Activated T-cell treated with anti-CD3 and anti-CD28 coated beads, Interleukin-2, amount 50 U/mL, for 4 hours (primary cell): ENCODE results near the gene LATS1. TPM values are rescaled to one million over a fixed set of nuclear protein-coding genes. Genes with fewer than 3 reads are reported as not detected.
A peak's percentile ranks its signal among the peaks of the same experiment; 100 is the strongest.

Experiments used
- ATAC-seq, 2 donors: fragments of 200-7000 bp; cut with Tn5 transposase; one replicate each; pipeline ENCODE4 v1.10.0; 2021
- DNase-seq: peaks from one replicate; pipeline ENCODE4 v3.0.0-alpha.2; 2020
- H3K27me3 Mint-ChIP-seq: one replicate; pipeline ENCODE4 v1.8.0; 2021; ENCODE audit warnings: low read depth, mixed read lengths
- H3K36me3 Mint-ChIP-seq: one replicate; pipeline ENCODE4 v1.8.0; 2022; ENCODE audit warnings: mixed read lengths; ENCODE audit not compliant: insufficient read depth
- H3K4me1 Mint-ChIP-seq: one replicate; pipeline ENCODE4 v1.8.0; 2021; ENCODE audit warnings: low read depth, mixed read lengths
- H3K4me3 Mint-ChIP-seq: one replicate; pipeline ENCODE4 v1.8.0; 2021; ENCODE audit warnings: mild to moderate bottlenecking, moderate library complexity, mixed read lengths
- H3K9me3 Mint-ChIP-seq: one replicate; pipeline ENCODE4 v1.8.0; 2021; ENCODE audit warnings: mixed read lengths
- total RNA-seq, 3 donors: library from RNA; stranded (reverse); gene quantifications; one replicate each; pipeline ENCODE4 v1.2.1, GENCODE V29; 2021

LATS1 gene
- total RNA-seq, 3 donors from 2014 or later: 29.7 to 35.5 (median 35.3) TPM

DNA sequence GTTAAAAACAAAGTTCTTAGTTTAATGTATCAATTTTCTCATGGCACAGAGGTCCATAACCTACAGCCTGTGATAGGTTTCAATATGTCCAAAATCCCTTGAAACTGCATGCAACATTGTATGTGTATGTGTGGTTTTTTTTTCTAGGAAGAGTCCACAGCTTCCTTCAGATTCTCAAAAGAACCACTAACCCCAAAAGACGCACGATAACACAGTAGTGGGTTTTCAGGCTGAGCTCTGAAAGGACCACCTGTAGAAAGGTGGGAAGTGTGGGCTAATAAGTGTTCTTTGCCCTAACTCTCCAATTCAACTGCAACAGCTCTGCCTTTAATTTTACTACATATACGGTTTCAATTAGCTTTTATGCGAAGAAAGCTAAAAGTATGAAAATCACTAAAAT is 57.9 kb downstream of the LATS1 start:
- H3K36me3 Mint-ChIP-seq: peaks cover 23% of the 10 kb centered on the region

GRCh38 chr6:149657441-149657840 is 60.5 kb downstream of the LATS1 start:
- DNase-seq (no peak), ATAC-seq (no peak)
- Mint-ChIP-seq H3K4me1 (no peaks in the 10 kb centered on the region), H3K4me3 (no peak overlapping the region), H3K9me3 (no peaks in the 10 kb centered on the region), H3K27me3 (no peaks in the 10 kb centered on the region), H3K36me3 (peaks cover 14% of the 10 kb centered on the region)

More for the DNA sequence above, 57.9 kb downstream of the LATS1 start:
- H3K4me3 Mint-ChIP-seq: no peak overlapping the region
- ATAC-seq (no peak), DNase-seq (no peak)
- no peaks in the 10 kb centered on the region for H3K4me1 Mint-ChIP-seq
- no peaks in the 10 kb centered on the region for H3K9me3 Mint-ChIP-seq
- H3K27me3 Mint-ChIP-seq: no peaks in the 10 kb centered on the region

- ATAC-seq (no peak), DNase-seq (no peak)
- peaks cover 16% of the 10 kb centered on the region for H3K4me1 Mint-ChIP-seq
- H3K27me3 Mint-ChIP-seq: no peaks in the 10 kb centered on the region
- no peaks in the 10 kb centered on the region for H3K9me3 Mint-ChIP-seq
- H3K4me3 Mint-ChIP-seq: no peak overlapping the region
- no peaks in the 10 kb centered on the region for H3K36me3 Mint-ChIP-seq
Measured at GRCh38 chr6:149651056-149651455, 66.8 kb downstream of the LATS1 start.

DNA sequence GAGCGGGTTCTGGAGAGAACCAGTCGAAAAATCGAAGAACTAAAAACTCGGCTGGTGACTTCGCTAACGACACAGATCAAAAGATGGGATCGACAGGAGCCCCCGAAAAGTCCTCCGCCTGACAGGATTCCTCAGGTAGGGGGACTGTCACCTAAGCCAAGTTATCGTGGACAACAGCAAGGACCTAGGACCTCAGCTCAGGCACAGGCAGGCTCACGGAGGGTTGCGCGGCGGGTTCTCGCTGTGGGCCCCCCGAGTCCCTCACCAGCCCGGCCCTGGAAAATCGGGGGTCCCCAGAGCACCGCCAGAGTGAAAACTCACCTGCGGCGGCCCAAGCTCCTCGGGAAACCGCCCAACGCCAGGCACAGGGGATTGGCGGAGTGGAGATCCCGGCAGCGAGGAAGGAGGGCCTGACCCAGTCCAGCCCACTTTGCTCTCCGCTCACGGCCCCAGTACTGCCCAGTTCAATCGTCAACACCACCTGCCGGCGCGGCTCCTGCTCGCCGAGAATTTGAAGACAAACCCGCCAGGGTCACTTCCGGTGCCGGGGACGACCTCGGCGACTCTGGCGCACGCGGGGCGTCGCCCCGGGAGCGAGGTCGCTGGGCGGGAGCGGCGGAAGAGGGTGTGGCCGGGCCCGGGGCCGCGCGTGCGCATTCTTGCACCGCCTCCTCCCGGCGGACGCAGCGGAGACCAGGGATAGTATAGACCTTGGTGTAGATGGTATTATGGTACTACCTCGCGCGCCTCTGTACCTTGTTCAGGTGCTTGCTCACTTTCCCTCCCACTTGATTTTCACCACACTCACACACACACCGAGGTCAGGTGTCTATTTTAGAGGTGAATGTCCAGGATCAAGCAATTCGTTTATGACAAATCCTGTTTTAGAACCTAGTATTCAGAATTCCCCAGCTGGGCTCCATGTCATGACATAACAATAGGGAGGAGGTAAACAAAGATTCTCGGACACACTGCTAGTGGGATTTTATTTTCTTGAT is 69.5 kb downstream of the LATS1 start, which contains the start of gene KATNA1:
Gene KATNA1 (minus strand): TSS at position 567 of the 998 bp plus-strand sequence. CDS start 10,167 bp downstream, outside the sequence.
- Mint-ChIP-seq H3K4me3 (peak within 1 kb of the TSS; percentile 93), H3K9me3 (no peaks in the 10 kb centered on the region), H3K4me1 (peaks cover 28% of the 10 kb centered on the region), H3K27me3 (no peaks in the 10 kb centered on the region), H3K36me3 (no peaks in the 10 kb centered on the region)
- ATAC-seq (peak; percentile 97), DNase-seq (peak; percentile 83)

GRCh38 chr6:149646599-149646998 is 71.3 kb downstream of the LATS1 start:
- Mint-ChIP-seq H3K9me3 (no peaks in the 10 kb centered on the region), H3K4me3 (no peak overlapping the region), H3K36me3 (no peaks in the 10 kb centered on the region), H3K4me1 (peaks cover 33% of the 10 kb centered on the region), H3K27me3 (no peaks in the 10 kb centered on the region)
- ATAC-seq (no peak), DNase-seq (no peak)

- H3K4me1 Mint-ChIP-seq: peaks cover 31% of the 10 kb centered on the region
- ATAC-seq: no peak
- DNase-seq: no peak
- peaks cover 7% of the 10 kb centered on the region for H3K36me3 Mint-ChIP-seq
- no peak overlapping the region for H3K4me3 Mint-ChIP-seq
- no peaks in the 10 kb centered on the region for H3K27me3 Mint-ChIP-seq
- no peaks in the 10 kb centered on the region for H3K9me3 Mint-ChIP-seq
Measured at GRCh38 chr6:149642829-149643580, 74.9 kb downstream of the LATS1 start.

GRCh38 chr6:149636124-149636523 is 81.8 kb downstream of the LATS1 start:
- no peak overlapping the region for H3K4me3 Mint-ChIP-seq

DNA sequence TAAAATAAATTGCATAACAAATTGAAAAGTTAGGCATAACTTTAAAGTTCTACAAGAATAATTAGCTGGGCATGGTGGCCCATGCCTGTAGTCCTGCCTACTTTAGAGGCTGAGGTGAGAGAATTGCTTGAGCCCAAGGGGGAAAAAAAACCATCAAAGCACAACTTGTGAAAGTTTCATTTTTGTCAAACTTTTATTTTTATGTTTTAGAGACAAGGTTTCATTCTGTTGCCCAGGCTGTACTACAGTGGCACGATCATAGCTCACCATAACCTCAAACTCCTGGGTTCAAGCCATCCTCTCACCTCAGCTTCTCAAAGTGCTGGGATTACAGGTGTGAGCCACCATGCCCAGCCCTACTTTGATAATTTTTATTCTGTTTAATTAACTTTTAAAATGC is 83.6 kb downstream of the LATS1 start:
- Mint-ChIP-seq H3K36me3 (peaks cover 11% of the 10 kb centered on the region), H3K4me3 (no peak overlapping the region), H3K27me3 (no peaks in the 10 kb centered on the region), H3K4me1 (peaks cover under 1% of the 10 kb centered on the region), H3K9me3 (no peaks in the 10 kb centered on the region)
- no peak for DNase-seq
- no peak for ATAC-seq

More at GRCh38 chr6:149636124-149636523, 81.8 kb downstream of the LATS1 start:
- no peak for DNase-seq
- peaks cover 11% of the 10 kb centered on the region for H3K36me3 Mint-ChIP-seq
- H3K27me3 Mint-ChIP-seq: no peaks in the 10 kb centered on the region
- H3K9me3 Mint-ChIP-seq: no peaks in the 10 kb centered on the region
- peaks cover 2% of the 10 kb centered on the region for H3K4me1 Mint-ChIP-seq
- no peak for ATAC-seq

GRCh38 chr6:149628875-149629510 is 88.9 kb downstream of the LATS1 start:
- Mint-ChIP-seq H3K9me3 (no peaks in the 10 kb centered on the region), H3K4me1 (peaks cover 5% of the 10 kb centered on the region)

DNA sequence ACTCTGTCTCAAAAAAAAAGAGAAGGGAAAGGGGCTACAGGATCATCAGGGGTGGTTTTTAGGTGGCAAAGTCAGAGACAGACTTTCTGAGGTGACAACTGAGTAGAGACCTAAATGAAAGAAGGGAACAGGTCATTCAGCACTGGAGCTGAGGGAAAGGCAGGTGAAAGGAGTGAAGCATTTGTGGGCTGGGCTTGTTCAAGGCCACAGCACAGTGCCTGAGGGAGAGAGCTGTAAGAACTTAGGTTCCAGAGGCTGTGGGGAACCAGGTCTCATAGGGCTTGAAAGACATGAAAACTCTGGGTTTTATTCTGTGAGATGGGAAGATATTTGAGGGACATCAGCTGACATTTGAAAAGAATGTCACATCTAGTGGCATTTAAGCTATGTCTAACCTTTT is 90.2 kb downstream of the LATS1 start:
- DNase-seq (no peak), ATAC-seq (no peak)
- Mint-ChIP-seq H3K4me1 (peaks cover 5% of the 10 kb centered on the region), H3K36me3 (peaks cover 30% of the 10 kb centered on the region), H3K27me3 (no peaks in the 10 kb centered on the region), H3K9me3 (no peaks in the 10 kb centered on the region), H3K4me3 (no peak overlapping the region)

More at GRCh38 chr6:149628875-149629510, 88.9 kb downstream of the LATS1 start:
- Mint-ChIP-seq H3K4me3 (no peak overlapping the region), H3K27me3 (no peaks in the 10 kb centered on the region), H3K36me3 (peaks cover 25% of the 10 kb centered on the region)
- DNase-seq (no peak), ATAC-seq (no peak)

- Mint-ChIP-seq H3K27me3 (no peaks in the 10 kb centered on the region), H3K36me3 (peaks cover 43% of the 10 kb centered on the region), H3K4me3 (no peak overlapping the region), H3K9me3 (peaks cover 9% of the 10 kb centered on the region), H3K4me1 (no peaks in the 10 kb centered on the region)
- ATAC-seq: no peak
- no peak for DNase-seq
Measured at GRCh38 chr6:149615805-149616204, 102.1 kb downstream of the LATS1 start.

DNA sequence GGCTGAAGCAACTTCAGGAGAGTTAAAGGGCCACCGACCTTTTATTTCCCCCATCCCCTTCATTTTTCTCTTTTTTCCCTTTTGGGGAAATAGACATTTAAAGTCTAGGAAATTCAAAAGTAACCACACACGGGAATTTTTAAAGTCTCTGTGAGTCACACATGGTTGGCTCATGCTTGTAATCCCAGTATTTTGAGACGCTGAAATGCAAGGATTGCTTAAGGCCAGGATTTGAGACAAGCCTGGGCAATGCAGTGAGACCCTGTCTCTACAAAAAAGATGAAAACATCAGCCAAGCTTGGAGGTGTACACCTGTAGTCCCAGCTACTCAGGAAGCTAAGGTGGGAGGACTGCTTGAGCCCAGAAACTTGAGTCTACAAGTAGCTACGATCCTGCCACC is 103.6 kb downstream of the LATS1 start:
- no peaks in the 10 kb centered on the region for H3K27me3 Mint-ChIP-seq
- no peak for DNase-seq
- no peak for ATAC-seq
- H3K4me1 Mint-ChIP-seq: peaks cover 5% of the 10 kb centered on the region
- no peak overlapping the region for H3K4me3 Mint-ChIP-seq
- H3K9me3 Mint-ChIP-seq: peaks cover 9% of the 10 kb centered on the region
- H3K36me3 Mint-ChIP-seq: peaks cover 39% of the 10 kb centered on the region

DNA sequence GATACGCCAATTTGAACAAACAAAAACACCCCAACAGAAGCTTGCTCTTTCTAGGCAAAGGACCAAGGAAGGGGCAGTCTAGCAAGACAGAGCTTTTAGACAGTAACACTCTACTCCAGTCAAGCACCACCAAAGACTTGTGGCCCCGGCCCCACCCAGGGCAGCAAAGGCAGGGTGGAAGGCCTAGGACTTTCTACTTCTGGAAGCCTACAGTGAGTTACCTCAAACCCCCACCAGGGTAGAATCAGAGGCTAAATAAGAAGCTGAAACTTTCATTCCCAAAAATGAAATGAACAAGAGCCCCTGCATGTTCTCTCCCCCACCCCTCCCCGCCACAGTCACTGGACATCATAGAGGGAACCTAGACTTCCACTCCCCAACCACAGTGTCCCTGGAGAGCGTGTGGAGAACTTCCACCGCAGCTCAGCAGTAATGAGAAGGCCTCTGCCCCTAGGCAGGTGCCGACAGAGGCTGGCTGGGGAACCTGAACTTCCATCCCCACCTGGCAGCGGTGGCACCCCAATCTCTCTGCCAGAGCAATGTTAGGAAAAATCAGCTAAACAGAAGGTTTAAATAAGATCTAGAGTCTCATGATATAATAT is 109.4 kb downstream of the LATS1 start:
- DNase-seq (no peak), ATAC-seq (no peak)
- Mint-ChIP-seq H3K4me3 (no peak overlapping the region), H3K9me3 (peaks cover 4% of the 10 kb centered on the region), H3K4me1 (peaks cover 11% of the 10 kb centered on the region), H3K36me3 (peaks cover 17% of the 10 kb centered on the region), H3K27me3 (no peaks in the 10 kb centered on the region)
